H1 (cell line): Measurements from ENCODE around the gene CDH22. TPM values are rescaled to one million over a fixed set of nuclear protein-coding genes. Genes with fewer than 3 reads are reported as not detected.

Source experiments
- CTCF ChIA-PET: fragments of 300-600 bp; sonication (Branson Sonifier 250); formaldehyde crosslinking; loops from one replicate; lab custom pipeline; 2021; ENCODE audit not compliant: partially characterized antibody; lab: Charles Lee
- POLR2A ChIA-PET: fragments of 300-600 bp; sonication (Branson Sonifier 250); formaldehyde crosslinking; loops from one replicate; lab custom pipeline; 2021; ENCODE audit warnings: inconsistent platforms; ENCODE audit not compliant: partially characterized antibody; lab: Charles Lee
- DNase-seq, 2 experiments: peaks; one replicate each; pipeline versions ENCODE4 v3.0.0 to v3.0.0-alpha.2; 2010 to 2022; ENCODE audit warnings: low spot score in 2 of 2, low read depth in 1 of 2, mixed read lengths in 1 of 2
- FAIRE-seq: peaks from 2 replicates; lab custom pipeline; 2011; peaks lifted over from hg19 to GRCh38; lab: Jason Lieb, UNC
- H2AFZ ChIP-seq: 2 replicates; pipeline ENCODE4 v1.8.1; 2012; ENCODE audit warnings: low read length, inconsistent platforms
- H2AK5ac ChIP-seq: 2 replicates; pipeline ENCODE4 v1.6.1; 2013; ENCODE audit warnings: low read depth, low read length
- H2BK120ac ChIP-seq: replicated peaks from 2 replicates; pipeline ENCODE3; 2013; ENCODE audit warnings: low read depth, low read length, inconsistent platforms
- H2BK12ac ChIP-seq: 2 replicates; pipeline ENCODE4 v1.6.1; 2013; ENCODE audit warnings: low read depth, low read length
- H2BK15ac ChIP-seq: 2 replicates; pipeline ENCODE4 v1.6.1; 2013; ENCODE audit warnings: low read length
- H2BK20ac ChIP-seq: 2 replicates; pipeline ENCODE4 v1.6.1; 2013; ENCODE audit warnings: low read length
- H2BK5ac ChIP-seq: 2 replicates; pipeline ENCODE4 v1.6.1; 2013; ENCODE audit warnings: low read depth, low read length
- H3K14ac ChIP-seq: 2 replicates; pipeline ENCODE4 v1.6.1; 2013; ENCODE audit warnings: inconsistent platforms; ENCODE audit not compliant: insufficient read length
- H3K18ac ChIP-seq: 2 replicates; pipeline ENCODE4 v1.6.1; 2013; ENCODE audit warnings: low read length; ENCODE audit errors: extremely low read depth
- H3K23ac ChIP-seq: 2 replicates; pipeline ENCODE4 v1.6.1; 2013; ENCODE audit warnings: inconsistent platforms; ENCODE audit not compliant: insufficient read length
- H3K23me2 ChIP-seq: 2 replicates; pipeline ENCODE4 v1.6.1; 2013; ENCODE audit warnings: low read depth, low read length
- H3K27ac ChIP-seq: 2 replicates; pipeline ENCODE4 v1.6.1; 2011; ENCODE audit warnings: low read depth, low read length, inconsistent platforms
- H3K27me3 ChIP-seq, 4 experiments: replicated peaks in 1 of 4; 1 replicate in 1 of 4; 2 replicates in 3 of 4; pipeline versions ENCODE4 v1.6.1 to v1.8.1; 2011 to 2013; ENCODE audit warnings: low read length in 3 of 4, mild to moderate bottlenecking in 3 of 4, inconsistent platforms in 2 of 4, mixed read lengths in 2 of 4, moderate library complexity in 1 of 4; ENCODE audit not compliant: control insufficient read depth in 3 of 4, insufficient read depth in 3 of 4; ENCODE audit errors: extremely low read depth in 1 of 4
- H3K36me3 ChIP-seq, 4 experiments: 2 replicates each; pipeline versions ENCODE4 v1.6.1 to v1.8.1; 2011 to 2013; ENCODE audit warnings: mild to moderate bottlenecking in 4 of 4, low read length in 3 of 4, moderate library complexity in 2 of 4, control low read depth in 1 of 4, inconsistent platforms in 1 of 4; ENCODE audit not compliant: insufficient read depth in 4 of 4, control insufficient read depth in 2 of 4
- H3K4ac ChIP-seq: replicated peaks from 2 replicates; pipeline ENCODE3; 2013; ENCODE audit warnings: low read length, low read depth, mixed read lengths, inconsistent platforms; ENCODE audit not compliant: insufficient read length
- H3K4me1 ChIP-seq, 4 experiments: replicated peaks in 1 of 4; 1 replicate in 1 of 4; 2 replicates in 3 of 4; pipeline versions ENCODE4 v1.6.1 to v1.8.1; 2011 to 2013; ENCODE audit warnings: low read length in 3 of 4, inconsistent platforms in 2 of 4, mixed read lengths in 1 of 4; ENCODE audit not compliant: insufficient read depth in 4 of 4, control insufficient read depth in 3 of 4
- H3K4me2 ChIP-seq, 2 experiments: 2 replicates each; pipeline versions ENCODE4 v1.6.1 to v1.8.1; 2011 to 2013; ENCODE audit warnings: low read depth in 2 of 2, low read length in 2 of 2, control low read depth in 1 of 2, inconsistent platforms in 1 of 2, mild to moderate bottlenecking in 1 of 2; ENCODE audit not compliant: insufficient read depth in 1 of 2
- H3K4me3 ChIP-seq, 4 experiments: fragments of 200-600, 300-600 bp in 1 of 4; sonication (generic), shearing (Covaris generic), sonication (Bioruptor Twin) in 1 of 4; 2 replicates each; pipeline versions ENCODE4 v1.5.1 to v1.8.1; 2011 to 2016; ENCODE audit warnings: low read length in 4 of 4, low read depth in 3 of 4, control low read depth in 2 of 4, inconsistent platforms in 2 of 4, mild to moderate bottlenecking in 2 of 4, mixed read lengths in 1 of 4, moderate library complexity in 1 of 4; ENCODE audit not compliant: insufficient read depth in 2 of 4; ENCODE audit errors: extremely low read depth in 1 of 4
- H3K56ac ChIP-seq: replicated peaks from 2 replicates; pipeline ENCODE3; 2013; ENCODE audit warnings: low read depth, mild to moderate bottlenecking, mixed read lengths, low read length, inconsistent platforms; ENCODE audit not compliant: insufficient read length
- H3K79me1 ChIP-seq: 2 replicates; pipeline ENCODE4 v1.6.1; 2013; ENCODE audit warnings: low read depth, low read length, control low read depth
- H3K79me2 ChIP-seq, 2 experiments: 2 replicates each; pipeline versions ENCODE4 v1.6.1 to v1.8.1; 2012 to 2013; ENCODE audit warnings: low read length in 2 of 2, mild to moderate bottlenecking in 2 of 2, inconsistent platforms in 1 of 2; ENCODE audit not compliant: insufficient read depth in 2 of 2, control insufficient read depth in 1 of 2
- H3K9ac ChIP-seq, 4 experiments: replicated peaks in 1 of 4; 1 replicate in 1 of 4; 2 replicates in 3 of 4; pipeline versions ENCODE4 v1.6.1 to v1.8.1; 2011 to 2013; ENCODE audit warnings: low read depth in 3 of 4, low read length in 3 of 4, control low read depth in 2 of 4, mild to moderate bottlenecking in 2 of 4, moderate library complexity in 2 of 4, inconsistent platforms in 1 of 4; ENCODE audit errors: extremely low read depth in 1 of 4
- H3K9me3 ChIP-seq, 2 experiments: 2 replicates each; pipeline versions ENCODE4 v1.6.1 to v1.8.1; 2012 to 2013; ENCODE audit warnings: mild to moderate bottlenecking in 2 of 2, moderate library complexity in 2 of 2, control low read depth in 1 of 2, inconsistent platforms in 1 of 2, low read depth in 1 of 2, low read length in 1 of 2, mixed read lengths in 1 of 2; ENCODE audit not compliant: insufficient read depth in 2 of 2
- H4K20me1 ChIP-seq, 2 experiments: replicated peaks in 1 of 2; 2 replicates each; pipeline versions ENCODE3 to v1.8.1; 2011 to 2013; ENCODE audit warnings: inconsistent platforms in 2 of 2, low read length in 2 of 2, mild to moderate bottlenecking in 1 of 2; ENCODE audit not compliant: insufficient read depth in 2 of 2, control insufficient read depth in 1 of 2
- H4K5ac ChIP-seq: 2 replicates; pipeline ENCODE4 v1.6.1; 2013; ENCODE audit warnings: low read length, low read depth, mixed read lengths, inconsistent platforms; ENCODE audit not compliant: insufficient read length
- H4K8ac ChIP-seq: 2 replicates; pipeline ENCODE4 v1.8.0; 2013; ENCODE audit warnings: mild to moderate bottlenecking, moderate library complexity, low read length, inconsistent platforms; ENCODE audit not compliant: insufficient read depth; ENCODE audit errors: extremely low read depth
- H4K91ac ChIP-seq: replicated peaks from 2 replicates; pipeline ENCODE3; 2013; ENCODE audit warnings: low read length, mixed read lengths, inconsistent platforms; ENCODE audit not compliant: insufficient read length
- JUND ChIP-seq: IDR thresholded peaks from 2 replicates; pipeline ENCODE4 v1.6.1; 2011; ENCODE audit warnings: mild to moderate bottlenecking, improper control_type of control experiment, low read length
- RFX5 ChIP-seq: IDR thresholded peaks from 2 replicates; pipeline ENCODE4 v1.6.1; 2011; ENCODE audit warnings: low read depth, low read length, improper control_type of control experiment, borderline replicate concordance
- SAP30 ChIP-seq: fragments of 300-600 bp; sonication (generic); IDR thresholded peaks from 2 replicates; pipeline ENCODE4 v1.7.1; 2012; ENCODE audit warnings: low read length, moderate library complexity, mild to moderate bottlenecking, inconsistent platforms; ENCODE audit not compliant: insufficient read depth, insufficient replicate concordance
- WGBS, 2 experiments: shearing (Covaris generic) in 1 of 2; methylation state at CpG; one replicate each; pipeline versions ENCODE4 v1.1.6 to v1.1.7; 2013 to 2015; ENCODE audit warnings: low lambda C conversion rate in 2 of 2, mixed read lengths in 2 of 2, inconsistent platforms in 1 of 2, low coverage in 1 of 2, missing lambda C conversion rate in 1 of 2; ENCODE audit not compliant: insufficient replicate concordance in 2 of 2, insufficient coverage in 1 of 2, insufficient read length in 1 of 2; ENCODE audit errors: extremely low coverage in 1 of 2, missing lambda C conversion rate in 1 of 2; 5-methylcytosine and 5-hydroxymethylcytosine counted together
- polyA plus RNA-seq, 7 experiments: library from polyadenylated mRNA; depleted of rRNA in 3 of 7; stranded (reverse) in 5 of 7; unstranded in 2 of 7; fragments of >200 nt in 5 of 7; fragments of 200-250 nt in 2 of 7; gene quantifications; 1 replicate in 5 of 7; 2 replicates in 1 of 7; 4 replicates in 1 of 7; pipeline versions ENCODE4 v1.2.1 to v1.2.3, GENCODE V29; 2011 to 2013; ENCODE audit warnings: missing spikeins in 2 of 7, mixed read lengths in 2 of 7
- total RNA-seq: library from RNA; stranded (reverse); fragmentation: NEBNext Ultra II Directional; extraction: Animal tissue kit (Norgen Biotek cat#: 25700); gene quantifications from 2 replicates; pipeline ENCODE4 v1.2.1, GENCODE V29; 2021
- TF ChIP-seq, protein P1 (sequence below): IDR thresholded peaks from 2 replicates; pipeline ENCODE4 v1.6.1; 2011; ENCODE audit warnings: low read depth, mild to moderate bottlenecking, low read length; ENCODE audit not compliant: insufficient read depth
- TF ChIP-seq, protein P2 (sequence below): IDR thresholded peaks from 2 replicates; pipeline ENCODE4 v1.6.1; 2012; ENCODE audit warnings: low read length, inconsistent platforms

CDH22 gene
- total and polyA plus RNA-seq, 2 of the 8 experiments (the other 6 are each of a cell fraction or from before 2014, with no cell fraction given), result 0.35 to 0.39 TPM

DNA sequence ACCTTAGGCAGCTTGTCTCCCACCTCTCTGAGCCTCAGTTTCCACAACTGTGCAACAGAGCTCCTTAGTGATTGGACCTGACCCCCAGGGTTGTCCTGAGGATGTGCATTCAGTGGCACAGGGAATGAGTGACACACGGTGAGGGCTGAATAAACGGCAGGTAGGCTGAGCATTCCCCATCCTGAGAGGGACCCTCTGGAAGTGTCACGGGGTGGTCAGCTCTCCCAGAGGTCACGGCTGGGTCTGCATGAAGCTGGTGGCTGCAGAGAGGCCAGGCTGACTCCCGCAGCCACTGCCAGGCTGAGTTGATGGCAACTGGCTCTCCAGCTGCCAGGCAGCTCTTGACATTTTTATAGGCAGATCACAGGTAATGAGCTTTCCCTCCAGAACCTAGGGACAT, 147.6 kb downstream of the CDH22 start:
- no peaks in the 10 kb centered on the region for H3K9me3 ChIP-seq
- H2BK15ac ChIP-seq, result no peak overlapping the region
- 78% methylated on average over 5 of the region's 5 CpGs; no CpG with 5 or more reads in 1 of the 2 experiments for WGBS, 2 experiments
- peak overlapping the region; percentile 16; the same call in 1 of the 2 replicates for H4K8ac ChIP-seq
- H3K4me1 ChIP-seq, result no peaks in the 10 kb centered on the region
- no peak overlapping the region for H3K56ac ChIP-seq
- H2AK5ac ChIP-seq, result no peak overlapping the region
- no peak overlapping the region for H3K14ac ChIP-seq
- H2AFZ ChIP-seq, result no peak overlapping the region
- H3K23me2 ChIP-seq, result no peaks in the 10 kb centered on the region; the same call in 1 of the 2 replicates
- no peak overlapping the region for H3K9ac ChIP-seq
- DNase-seq (no peak), FAIRE-seq (no peak)
- no peaks in the 10 kb centered on the region for H3K79me1 ChIP-seq
- no peak overlapping the region for H2BK5ac ChIP-seq
- H4K5ac ChIP-seq, result no peak overlapping the region
- H4K91ac ChIP-seq, result no peak overlapping the region
- no peak overlapping the region for H3K23ac ChIP-seq
- no peaks in the 10 kb centered on the region for H4K20me1 ChIP-seq
- no peaks in the 10 kb centered on the region for H3K27me3 ChIP-seq
- H3K79me2 ChIP-seq, result no peaks in the 10 kb centered on the region
- TF ChIP-seq, protein P1, sequence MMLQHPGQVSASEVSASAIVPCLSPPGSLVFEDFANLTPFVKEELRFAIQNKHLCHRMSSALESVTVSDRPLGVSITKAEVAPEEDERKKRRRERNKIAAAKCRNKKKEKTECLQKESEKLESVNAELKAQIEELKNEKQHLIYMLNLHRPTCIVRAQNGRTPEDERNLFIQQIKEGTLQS, result no peak
- TF ChIP-seq, protein P2, sequence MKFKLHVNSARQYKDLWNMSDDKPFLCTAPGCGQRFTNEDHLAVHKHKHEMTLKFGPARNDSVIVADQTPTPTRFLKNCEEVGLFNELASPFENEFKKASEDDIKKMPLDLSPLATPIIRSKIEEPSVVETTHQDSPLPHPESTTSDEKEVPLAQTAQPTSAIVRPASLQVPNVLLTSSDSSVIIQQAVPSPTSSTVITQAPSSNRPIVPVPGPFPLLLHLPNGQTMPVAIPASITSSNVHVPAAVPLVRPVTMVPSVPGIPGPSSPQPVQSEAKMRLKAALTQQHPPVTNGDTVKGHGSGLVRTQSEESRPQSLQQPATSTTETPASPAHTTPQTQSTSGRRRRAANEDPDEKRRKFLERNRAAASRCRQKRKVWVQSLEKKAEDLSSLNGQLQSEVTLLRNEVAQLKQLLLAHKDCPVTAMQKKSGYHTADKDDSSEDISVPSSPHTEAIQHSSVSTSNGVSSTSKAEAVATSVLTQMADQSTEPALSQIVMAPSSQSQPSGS, result no peak
- TF ChIP-seq RFX5 (no peak), JUND (no peak), SAP30 (no peak)
- ChIA-PET POLR2A (interaction anchor here (0.5 to 1.3 kb wide), 4 partner anchors 8 to 72 kb away, joined by 3 to 4 read pairs (median 3); no protein-coding TSS in a partner anchor), CTCF (interaction anchor here (1.3 to 21.6 kb wide), 4 partner anchors 9 to 146 kb away, joined by 3 to 233 read pairs (median 8); no protein-coding TSS in a partner anchor)
- H3K27ac ChIP-seq, result no peak overlapping the region
- no peak overlapping the region for H3K4ac ChIP-seq
- H3K18ac ChIP-seq, result no peak overlapping the region
- H2BK12ac ChIP-seq, result no peak overlapping the region
- no peak overlapping the region for H3K4me3 ChIP-seq
- no peak overlapping the region for H2BK120ac ChIP-seq
- H3K4me2 ChIP-seq, result no peak overlapping the region
- H2BK20ac ChIP-seq, result no peak overlapping the region
- no peaks in the 10 kb centered on the region for H3K36me3 ChIP-seq
